ENCODE data around the gene ERC2. TPM values are rescaled to one million over a fixed set of nuclear protein-coding genes. Genes with fewer than 3 reads are reported as not detected.

Gene ERC2
- polyA plus RNA-seq, 3 donors from 2014 or later = not detected

GRCh38 chr3:55565521-55565920, 902.7 kb downstream of the ERC2 start:
- Mint-ChIP-seq H3K4me1 (no peaks in the 10 kb centered on the region), H3K36me3 (no peaks in the 10 kb centered on the region), H3K4me3 (no peak overlapping the region), H3K27ac (no peak overlapping the region), H3K9me3 (peaks cover 0 to 4% (median 1%) of the 10 kb centered on the region in 6 donors), H3K27me3 (ENCODE audit: low read depth in 3 of 3) (peaks cover 0 to 2% (median 0%) of the 10 kb centered on the region in 3 donors)
- no peak for DNase-seq

DNA sequence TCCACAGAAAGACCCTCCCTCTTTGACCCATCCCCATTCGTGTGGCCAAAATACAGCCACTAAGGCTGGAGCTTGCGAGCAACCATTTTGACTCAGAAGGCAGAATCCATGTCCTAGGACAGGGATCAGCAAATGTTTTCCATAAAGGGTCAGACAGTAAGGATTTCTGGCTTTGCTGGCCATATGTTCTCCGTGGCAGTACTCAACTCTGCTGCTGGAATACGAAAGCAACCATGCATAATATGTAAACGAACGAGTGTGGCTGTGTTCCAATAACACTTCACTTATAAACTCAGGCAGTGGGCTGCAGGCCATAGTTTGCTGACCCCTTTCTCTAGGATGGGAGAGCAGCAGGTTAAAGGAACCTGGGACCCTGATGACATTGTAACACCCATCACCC, 903.5 kb downstream of the ERC2 start:
- no peak for DNase-seq
- H3K9me3 Mint-ChIP-seq = peaks cover 0 to 4% (median 1%) of the 10 kb centered on the region in 6 donors
- no peak overlapping the region for H3K4me3 Mint-ChIP-seq
- no peaks in the 10 kb centered on the region for H3K36me3 Mint-ChIP-seq
- H3K27ac Mint-ChIP-seq = no peak overlapping the region
- peaks cover 0 to 2% (median 0%) of the 10 kb centered on the region in 3 donors for H3K27me3 Mint-ChIP-seq (ENCODE audit: low read depth in 3 of 3)
- no peaks in the 10 kb centered on the region for H3K4me1 Mint-ChIP-seq

GRCh38 chr3:55562700-55563099, 905.6 kb downstream of the ERC2 start:
- no peaks in the 10 kb centered on the region for H3K36me3 Mint-ChIP-seq
- no peak overlapping the region for H3K4me3 Mint-ChIP-seq
- H3K27ac Mint-ChIP-seq = no peak overlapping the region
- H3K27me3 Mint-ChIP-seq (ENCODE audit: low read depth in 3 of 3) = no peaks in the 10 kb centered on the region
- no peak for DNase-seq
- no peaks in the 10 kb centered on the region for H3K4me1 Mint-ChIP-seq
- peaks cover 0 to 4% (median 3%) of the 10 kb centered on the region in 6 donors for H3K9me3 Mint-ChIP-seq

- H3K4me1 Mint-ChIP-seq = no peaks in the 10 kb centered on the region
- H3K4me3 Mint-ChIP-seq = no peak overlapping the region
- no peak for DNase-seq
- no peaks in the 10 kb centered on the region for H3K36me3 Mint-ChIP-seq
- peaks cover 0 to 9% (median 4%) of the 10 kb centered on the region in 6 donors for H3K9me3 Mint-ChIP-seq
- H3K27ac Mint-ChIP-seq = no peak overlapping the region
- H3K27me3 Mint-ChIP-seq (ENCODE audit: low read depth in 3 of 3) = peaks cover 0 to 1% (median 0%) of the 10 kb centered on the region in 3 donors
Observed at GRCh38 chr3:55559500-55560423, 908.5 kb downstream of the ERC2 start.

DNA sequence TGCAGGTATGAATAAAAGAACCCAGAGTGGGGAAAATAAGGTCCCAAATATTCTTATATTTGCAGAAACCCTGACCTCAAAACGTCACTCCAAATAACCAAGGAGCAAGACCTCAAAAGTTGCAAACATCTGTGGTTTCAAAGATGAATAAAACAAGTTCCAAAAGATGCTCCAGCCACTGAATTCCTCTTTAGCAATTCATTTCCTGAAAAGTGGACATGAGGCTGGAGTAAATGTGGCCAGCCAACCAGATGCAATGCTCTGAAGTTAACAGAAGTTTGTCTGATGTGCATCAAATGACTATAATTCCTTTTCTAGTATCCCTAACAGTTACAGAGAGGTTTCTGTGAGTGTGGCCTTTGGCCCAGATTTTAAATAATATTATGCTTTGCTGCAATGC, 910.0 kb downstream of the ERC2 start:
- H3K36me3 Mint-ChIP-seq = no peaks in the 10 kb centered on the region
- no peak overlapping the region for H3K4me3 Mint-ChIP-seq
- H3K4me1 Mint-ChIP-seq = no peaks in the 10 kb centered on the region
- DNase-seq = no peak
- peaks cover 0 to 1% (median 0%) of the 10 kb centered on the region in 3 donors for H3K27me3 Mint-ChIP-seq (ENCODE audit: low read depth in 3 of 3)
- peaks cover 0 to 9% (median 2%) of the 10 kb centered on the region in 6 donors for H3K9me3 Mint-ChIP-seq
- no peak overlapping the region for H3K27ac Mint-ChIP-seq

GRCh38 chr3:55557549-55557948, 910.7 kb downstream of the ERC2 start:
- peaks cover 0 to 1% (median 0%) of the 10 kb centered on the region in 3 donors for H3K27me3 Mint-ChIP-seq (ENCODE audit: low read depth in 3 of 3)
- no peaks in the 10 kb centered on the region for H3K4me1 Mint-ChIP-seq

DNA sequence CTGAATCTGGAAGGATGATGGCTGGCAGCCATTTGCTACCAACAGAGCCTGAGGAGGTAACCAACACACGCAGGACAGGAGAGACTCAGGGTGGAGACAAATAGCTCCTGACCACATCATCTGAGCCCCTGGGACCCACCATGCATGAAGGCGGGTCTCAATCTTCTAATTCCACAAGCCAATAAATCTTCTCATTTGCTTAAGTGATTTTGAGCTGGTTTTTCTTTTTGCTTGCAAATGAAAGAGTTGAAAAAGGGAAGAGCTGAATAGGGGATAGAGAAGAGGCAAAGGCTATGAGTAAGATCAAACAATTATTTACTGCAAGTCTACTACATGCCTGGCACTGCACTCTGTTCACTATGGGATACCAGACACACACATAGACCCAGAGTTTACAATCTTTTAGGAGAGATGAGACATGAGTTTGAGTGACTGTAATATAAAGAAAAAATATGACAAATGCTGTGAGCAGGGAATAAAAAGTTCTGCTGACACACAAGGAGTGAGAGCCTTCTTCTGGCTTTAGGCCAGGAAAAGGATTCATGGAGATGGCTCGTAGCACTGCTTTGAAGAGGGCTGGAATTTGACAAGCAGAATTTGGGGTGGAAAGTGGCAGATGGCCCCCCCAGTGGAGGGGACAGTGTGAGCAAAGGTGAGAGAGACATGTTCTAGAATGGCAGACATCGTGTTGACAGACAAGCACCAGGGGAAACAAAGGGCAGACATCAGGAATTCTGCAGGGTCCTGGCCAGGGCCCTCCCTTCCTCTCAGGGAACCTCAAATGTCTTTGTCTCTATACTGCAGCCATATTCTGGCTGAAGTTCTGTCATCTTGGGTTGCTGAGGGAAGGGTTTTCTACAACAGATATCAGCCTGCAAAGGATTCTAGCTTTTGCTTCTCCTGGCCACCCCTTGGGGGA, 911.4 kb downstream of the ERC2 start:
- H3K4me1 Mint-ChIP-seq = no peaks in the 10 kb centered on the region
- no peak overlapping the region for H3K27ac Mint-ChIP-seq
- no peaks in the 10 kb centered on the region for H3K36me3 Mint-ChIP-seq
- H3K9me3 Mint-ChIP-seq = peaks cover 0 to 11% (median 2%) of the 10 kb centered on the region in 6 donors
- no peak overlapping the region for H3K4me3 Mint-ChIP-seq
- no peak for DNase-seq
- peaks cover 0 to 1% (median 0%) of the 10 kb centered on the region in 3 donors for H3K27me3 Mint-ChIP-seq (ENCODE audit: low read depth in 3 of 3)

More at GRCh38 chr3:55557549-55557948, 910.7 kb downstream of the ERC2 start:
- Mint-ChIP-seq H3K36me3 (no peaks in the 10 kb centered on the region), H3K4me3 (no peak overlapping the region), H3K27ac (no peak overlapping the region), H3K9me3 (peaks cover 0 to 9% (median 2%) of the 10 kb centered on the region in 6 donors)
- DNase-seq = no peak

GRCh38 chr3:55555873-55556618, 912.2 kb downstream of the ERC2 start:
- Mint-ChIP-seq H3K4me1 (no peaks in the 10 kb centered on the region), H3K27me3 (ENCODE audit: low read depth in 3 of 3) (peaks cover 0 to 4% (median 0%) of the 10 kb centered on the region in 3 donors), H3K9me3 (peaks cover 0 to 11% (median 3%) of the 10 kb centered on the region in 6 donors), H3K4me3 (no peak overlapping the region), H3K27ac (no peak overlapping the region), H3K36me3 (no peaks in the 10 kb centered on the region)
- DNase-seq = no peak

DNA sequence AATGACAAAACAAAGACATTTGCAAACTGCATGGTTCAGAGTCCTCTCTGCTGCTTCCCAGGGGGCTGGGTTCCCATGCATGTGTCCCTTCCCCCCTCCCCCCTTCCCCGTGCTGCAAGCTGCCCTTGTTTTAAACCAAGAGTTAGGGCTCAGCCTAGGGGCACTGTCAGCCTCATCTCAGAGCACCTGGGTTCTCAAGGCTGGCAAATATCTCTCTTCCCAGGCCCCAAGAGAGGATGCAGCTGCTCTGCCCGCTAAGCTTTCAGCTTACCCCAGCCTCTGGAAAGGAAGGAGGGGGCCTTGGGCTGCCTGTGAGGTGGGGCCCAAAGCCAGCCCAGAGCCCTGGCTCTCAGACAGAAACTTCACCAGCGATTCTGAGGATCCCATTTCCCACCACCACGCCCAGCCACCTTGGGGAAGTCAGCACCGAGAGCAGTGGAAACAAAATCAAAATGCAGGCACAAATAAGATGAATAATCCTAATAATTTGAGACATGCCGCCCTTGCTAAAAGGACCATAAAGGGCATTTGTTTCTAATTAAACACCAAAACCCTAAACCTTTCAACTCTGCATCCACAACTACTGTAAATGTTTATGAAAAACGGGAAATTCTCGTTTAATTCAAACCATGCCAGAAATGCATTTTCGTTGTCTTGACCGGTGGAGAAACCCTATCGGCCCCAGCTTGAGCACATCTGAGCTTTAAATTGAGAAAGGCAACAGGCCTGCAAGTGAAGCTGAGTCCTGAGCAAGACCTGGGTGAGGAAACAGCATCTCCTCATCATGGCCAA, 913.4 kb downstream of the ERC2 start:
- Mint-ChIP-seq H3K9me3 (peaks cover 0 to 11% (median 5%) of the 10 kb centered on the region in 6 donors), H3K36me3 (no peaks in the 10 kb centered on the region), H3K4me1 (no peaks in the 10 kb centered on the region), H3K27me3 (ENCODE audit: low read depth in 3 of 3) (peaks cover 0 to 4% (median 0%) of the 10 kb centered on the region in 3 donors), H3K27ac (no peak overlapping the region), H3K4me3 (no peak overlapping the region)
- DNase-seq = no peak

DNA sequence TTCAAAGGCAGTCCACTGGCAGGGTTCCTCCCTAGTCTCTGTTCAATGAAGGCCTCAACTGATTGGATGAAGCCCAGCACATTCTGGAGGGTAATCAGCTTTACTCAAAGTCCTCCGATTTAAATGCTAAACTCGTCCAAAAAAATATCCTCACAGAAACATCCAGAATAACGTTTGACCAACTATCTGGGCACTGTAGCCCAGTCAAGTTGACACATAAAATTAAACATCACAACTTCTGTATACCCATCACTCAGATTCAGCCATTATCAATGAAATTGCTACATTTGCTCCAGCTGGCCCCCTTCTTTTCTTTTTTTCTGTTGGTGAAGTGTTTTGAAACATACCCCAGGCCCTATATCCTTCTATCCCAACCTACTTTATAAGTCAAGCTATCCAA, 916.6 kb downstream of the ERC2 start:
- no peak for DNase-seq
- Mint-ChIP-seq H3K27ac (no peak overlapping the region), H3K36me3 (no peaks in the 10 kb centered on the region), H3K4me3 (no peak overlapping the region), H3K4me1 (no peaks in the 10 kb centered on the region), H3K27me3 (ENCODE audit: low read depth in 3 of 3) (peaks cover 0 to 4% (median 0%) of the 10 kb centered on the region in 3 donors), H3K9me3 (peaks cover 0 to 5% (median 3%) of the 10 kb centered on the region in 6 donors)

DNA sequence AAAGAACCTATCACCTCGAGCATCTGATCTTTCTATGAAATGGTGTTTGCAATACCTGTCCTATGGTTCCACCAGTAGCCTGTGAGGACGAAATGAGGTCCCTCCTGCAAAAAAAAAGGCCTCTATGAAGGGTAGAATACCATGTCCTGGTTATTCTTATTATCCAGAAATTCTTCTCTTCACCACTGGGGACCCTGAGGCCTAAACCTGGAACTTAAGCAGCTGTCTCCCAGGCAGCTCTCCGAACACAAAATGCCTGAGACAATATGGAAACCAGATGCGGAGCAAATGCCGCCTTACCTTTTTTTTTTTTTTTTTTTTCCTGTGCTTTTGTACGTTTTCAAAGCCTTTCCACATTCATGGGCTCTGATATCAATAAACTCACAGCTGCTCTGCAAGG, 919.1 kb downstream of the ERC2 start:
- peaks cover 0 to 5% (median 2%) of the 10 kb centered on the region in 6 donors for H3K9me3 Mint-ChIP-seq
- no peaks in the 10 kb centered on the region for H3K36me3 Mint-ChIP-seq
- no peak overlapping the region for H3K4me3 Mint-ChIP-seq

DNA sequence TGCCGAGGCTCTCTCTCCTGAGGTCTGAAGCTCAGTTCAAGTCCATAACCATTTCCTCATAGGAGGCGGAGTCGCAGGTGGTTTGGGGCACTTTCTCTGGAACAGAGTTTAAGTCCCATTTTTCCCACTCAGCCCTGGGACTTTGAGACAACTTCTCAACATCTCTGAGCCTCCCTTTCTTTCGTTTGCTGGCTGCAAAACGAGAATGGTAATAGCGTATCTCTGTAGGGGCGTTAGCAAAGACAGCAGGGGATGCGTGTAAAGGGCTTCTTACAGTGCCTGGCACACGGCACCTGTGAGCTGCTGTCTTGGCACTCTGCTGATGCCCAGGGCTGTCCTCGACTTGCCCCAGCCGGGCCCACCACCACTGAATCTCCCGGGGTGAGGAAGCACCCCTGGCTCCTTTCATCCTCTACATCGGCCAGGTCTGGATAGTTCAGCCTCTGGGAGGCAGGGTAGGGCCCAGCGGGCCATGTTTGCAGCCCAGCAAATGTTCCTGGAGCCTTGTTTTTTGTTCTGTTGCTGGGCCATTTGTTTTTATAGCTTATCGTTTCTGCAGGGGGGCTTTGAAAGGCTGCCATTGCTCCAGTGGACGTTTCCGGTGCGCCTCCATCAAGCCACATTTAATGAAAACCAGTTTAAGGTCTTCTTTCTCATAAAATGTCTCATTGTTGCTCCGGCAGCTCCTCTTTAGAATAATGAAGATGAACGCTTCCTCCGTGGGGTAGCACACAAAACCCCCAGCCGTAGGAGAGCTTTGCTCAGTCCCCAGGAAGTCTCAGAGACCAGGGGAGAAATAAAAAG, 921.2 kb downstream of the ERC2 start:
- no peak for DNase-seq
- Mint-ChIP-seq H3K9me3 (peaks cover 0 to 7% (median under 1%) of the 10 kb centered on the region in 6 donors), H3K27me3 (ENCODE audit: low read depth in 3 of 3) (peaks cover 0 to 6% (median 3%) of the 10 kb centered on the region in 3 donors), H3K36me3 (no peaks in the 10 kb centered on the region), H3K27ac (no peak overlapping the region), H3K4me1 (no peaks in the 10 kb centered on the region), H3K4me3 (no peak overlapping the region)

More for the DNA sequence above, 919.1 kb downstream of the ERC2 start:
- no peak overlapping the region for H3K27ac Mint-ChIP-seq
- no peaks in the 10 kb centered on the region for H3K4me1 Mint-ChIP-seq
- no peak for DNase-seq
- H3K27me3 Mint-ChIP-seq (ENCODE audit: low read depth in 3 of 3) = peaks cover 0 to 5% (median 3%) of the 10 kb centered on the region in 3 donors
